Tibial nerve (tissue), 4 donors: ENCODE data around the gene THUMPD3.

Source experiments
- EP300 ChIP-seq, 2 donors: sonication (generic); formaldehyde crosslinking; IDR thresholded peaks; one replicate each; pipeline ENCODE4 v1.6.1; 2017; ENCODE audit warnings: antibody characterized with exemption in 2 of 2, mild to moderate bottlenecking in 1 of 2
- POLR2A ChIP-seq, 2 donors: fragments of 450-650 bp; IDR thresholded peaks; one replicate each; pipeline ENCODE4 v1.6.1; 2017; ENCODE audit warnings: antibody characterized with exemption in 2 of 2, mild to moderate bottlenecking in 2 of 2, moderate library complexity in 2 of 2
- TF ChIP-seq, protein P1 (sequence below), 5 experiments: fragments of 200-600 bp in 3 of 5; fragments of 450-650 bp in 2 of 5; sonication (generic) in 3 of 5; IDR thresholded peaks; one replicate each; pipeline ENCODE4 v1.5.1; 2016 to 2019; ENCODE audit warnings: antibody characterized with exemption in 5 of 5, mild to moderate bottlenecking in 3 of 5, moderate library complexity in 2 of 5

DNA sequence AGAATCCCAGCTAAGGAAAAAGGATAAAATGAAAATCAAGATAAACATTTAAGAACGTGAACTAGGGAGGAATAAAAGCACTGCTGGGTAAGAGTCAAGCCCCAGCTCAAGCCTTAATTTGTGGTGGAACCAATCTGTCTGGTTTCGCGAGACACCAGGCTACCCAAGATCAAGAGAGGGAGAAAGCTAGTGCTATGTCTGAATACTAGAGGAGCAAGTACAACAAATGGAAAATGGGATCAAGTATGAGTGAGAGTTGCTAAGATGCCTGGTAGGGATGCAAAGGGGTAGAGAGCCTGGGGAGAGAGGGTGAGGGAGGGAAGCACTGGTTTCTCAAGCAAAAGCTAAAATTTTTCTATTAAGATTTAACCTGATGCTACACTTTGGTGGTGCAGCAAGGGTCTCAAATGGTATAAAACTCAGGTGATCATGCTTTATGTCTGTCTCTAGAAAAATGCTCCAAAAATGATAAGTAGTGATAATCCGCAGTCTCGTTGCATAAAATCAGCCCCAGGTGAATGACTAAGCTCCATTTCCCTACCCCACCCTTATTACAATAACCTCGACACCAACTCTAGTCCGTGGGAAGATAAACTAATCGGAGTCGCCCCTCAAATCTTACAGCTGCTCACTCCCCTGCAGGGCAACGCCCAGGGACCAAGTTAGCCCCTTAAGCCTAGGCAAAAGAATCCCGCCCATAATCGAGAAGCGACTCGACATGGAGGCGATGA lies 32.9 kb downstream of the THUMPD3 start:
- TF ChIP-seq, protein P1, sequence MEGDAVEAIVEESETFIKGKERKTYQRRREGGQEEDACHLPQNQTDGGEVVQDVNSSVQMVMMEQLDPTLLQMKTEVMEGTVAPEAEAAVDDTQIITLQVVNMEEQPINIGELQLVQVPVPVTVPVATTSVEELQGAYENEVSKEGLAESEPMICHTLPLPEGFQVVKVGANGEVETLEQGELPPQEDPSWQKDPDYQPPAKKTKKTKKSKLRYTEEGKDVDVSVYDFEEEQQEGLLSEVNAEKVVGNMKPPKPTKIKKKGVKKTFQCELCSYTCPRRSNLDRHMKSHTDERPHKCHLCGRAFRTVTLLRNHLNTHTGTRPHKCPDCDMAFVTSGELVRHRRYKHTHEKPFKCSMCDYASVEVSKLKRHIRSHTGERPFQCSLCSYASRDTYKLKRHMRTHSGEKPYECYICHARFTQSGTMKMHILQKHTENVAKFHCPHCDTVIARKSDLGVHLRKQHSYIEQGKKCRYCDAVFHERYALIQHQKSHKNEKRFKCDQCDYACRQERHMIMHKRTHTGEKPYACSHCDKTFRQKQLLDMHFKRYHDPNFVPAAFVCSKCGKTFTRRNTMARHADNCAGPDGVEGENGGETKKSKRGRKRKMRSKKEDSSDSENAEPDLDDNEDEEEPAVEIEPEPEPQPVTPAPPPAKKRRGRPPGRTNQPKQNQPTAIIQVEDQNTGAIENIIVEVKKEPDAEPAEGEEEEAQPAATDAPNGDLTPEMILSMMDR (IDR thresholded peaks at IDR 0.05) = no peak
- peak in 1 of 2 donors; percentile 13 for TF ChIP-seq EP300 (IDR thresholded peaks at IDR 0.05)
- no peak for TF ChIP-seq POLR2A (IDR thresholded peaks at IDR 0.05)
